Panc1 (cell line): ENCODE data around the gene SCAMP5. TPM values are rescaled to one million over a fixed set of nuclear protein-coding genes. Genes with fewer than 3 reads are reported as not detected.

Experiments
- ATAC-seq: fragments of 200-7000 bp; cut with Tn5 transposase; 2 replicates; pipeline ENCODE4 v1.9.1; 2020; ENCODE audit warnings: mild to moderate bottlenecking, moderate library complexity
- BruUV-seq: library from RNA; stranded (reverse); fragments of 400-500 nt; replicated peaks from 2 replicates; lab custom pipeline; 2021; lab: Mats Ljungman, UMichigan
- CTCF ChIA-PET: fragments of 300-600 bp; sonication (Branson Sonifier 250); formaldehyde crosslinking; loops from one replicate; lab custom pipeline; 2022; ENCODE audit warnings: antibody characterized with exemption; lab: Charles Lee
- POLR2A ChIA-PET: fragments of 300-600 bp; sonication (Branson Sonifier 250); formaldehyde crosslinking; loops from one replicate; lab custom pipeline; 2022; ENCODE audit warnings: antibody characterized with exemption; lab: Charles Lee
- DNase-seq: peaks from one replicate; pipeline ENCODE4 v3.0.0-alpha.2; 2010; ENCODE audit warnings: low read depth, low spot score
- H3K27ac ChIP-seq: 2 replicates; pipeline ENCODE4 v1.5.1; 2011; ENCODE audit warnings: mild to moderate bottlenecking, low read length, inconsistent platforms
- H3K27me3 ChIP-seq: fragments of 200-500 bp; sonication (Bioruptor generic); 2 replicates; pipeline ENCODE4 v1.6.0; 2014; ENCODE audit warnings: low read length, inconsistent platforms; ENCODE audit not compliant: control insufficient read depth, insufficient read depth
- H3K36me3 ChIP-seq: fragments of 200-500 bp; sonication (Bioruptor generic); 2 replicates; pipeline ENCODE4 v1.5.1; 2014; ENCODE audit warnings: inconsistent platforms, mild to moderate bottlenecking, low read length, moderate library complexity; ENCODE audit not compliant: control insufficient read depth, insufficient read depth
- H3K4me1 ChIP-seq: 2 replicates; pipeline ENCODE4 v1.5.1; 2011; ENCODE audit warnings: inconsistent platforms, mild to moderate bottlenecking, low read length, moderate library complexity; ENCODE audit not compliant: control insufficient read depth, insufficient read depth
- H3K4me3 ChIP-seq, 2 experiments: 2 replicates each; pipeline ENCODE4 v1.5.1; 2011 to 2012; ENCODE audit warnings: low read depth in 2 of 2, low read length in 2 of 2, mild to moderate bottlenecking in 2 of 2, inconsistent platforms in 1 of 2, moderate library complexity in 1 of 2
- H3K9me3 ChIP-seq: fragments of 200-500 bp; sonication (Bioruptor generic); 2 replicates; pipeline ENCODE4 v1.5.1; 2014; ENCODE audit warnings: low read depth, mild to moderate bottlenecking, inconsistent platforms, low read length, moderate library complexity; ENCODE audit not compliant: control insufficient read depth, insufficient read depth
- CTCF ChIP-seq: fragments of 450-650 bp; IDR thresholded peaks from 2 replicates; pipeline ENCODE4 v1.5.1; 2017; ENCODE audit warnings: mild to moderate bottlenecking
- POLR2AphosphoS5 ChIP-seq: IDR thresholded peaks from 2 replicates; pipeline ENCODE4 v1.6.1; 2012; ENCODE audit warnings: mild to moderate bottlenecking, low read depth, low read length, moderate library complexity
- REST ChIP-seq, 2 experiments: IDR thresholded peaks; 2 replicates each; pipeline ENCODE4 v1.6.1; 2011 to 2012; ENCODE audit warnings: low read depth in 2 of 2, control low read depth in 1 of 2, low read length in 1 of 2, mild to moderate bottlenecking in 1 of 2, moderate library complexity in 1 of 2; ENCODE audit not compliant: insufficient read depth in 1 of 2
- SIN3A ChIP-seq: IDR thresholded peaks from 2 replicates; pipeline ENCODE4 v1.6.1; 2012; ENCODE audit warnings: low read depth, mild to moderate bottlenecking, low read length, moderate library complexity, borderline replicate concordance; ENCODE audit not compliant: insufficient read depth
- TCF7L2 ChIP-seq: IDR thresholded peaks from 2 replicates; pipeline ENCODE4 v1.6.1; 2011; ENCODE audit warnings: mild to moderate bottlenecking, low read depth, low read length, inconsistent platforms
- in situ Hi-C: cut with HindIII; loops from 2 replicates; pipeline ENCODE4 v1.10.0; 2016; ENCODE audit warnings: low sequenced_read_pairs, low pct_unique_long_range_greater_than_20kb
- intact Hi-C: fragments of 100-400 bp; cut with micrococcal nuclease; formaldehyde crosslinking; loops from one replicate; pipeline ENCODE4 v1.10.0; 2022; ENCODE audit not compliant: unreplicated experiment
- total RNA-seq: library from RNA; stranded (reverse); gene quantifications from one replicate; pipeline ENCODE4 v1.2.1, GENCODE V29; 2021; ENCODE audit not compliant: unreplicated experiment

The SCAMP5 gene
- total RNA-seq, 1 experiment from 2014 or later = 11.2 TPM

GRCh38 chr15:75063889-75064288 lies 68.5 kb downstream of the SCAMP5 start:
- no peaks in the 10 kb centered on the region for H3K9me3 ChIP-seq
- BruUV-seq = TSS peak; percentile 48
- no peaks in the 10 kb centered on the region for H3K36me3 ChIP-seq
- no peaks in the 10 kb centered on the region for H3K27me3 ChIP-seq
- no peak for TF ChIP-seq REST (IDR thresholded peaks at IDR 0.05; ENCODE audit: insufficient read depth in 1 of 2, low read depth in 2 of 2, low read length in 1 of 2)
- no peak for TF ChIP-seq POLR2AphosphoS5
- TF ChIP-seq TCF7L2 = no peak
- no peak for TF ChIP-seq CTCF
- TF ChIP-seq SIN3A = no peak
- ATAC-seq (no peak), DNase-seq (no peak)
- POLR2A ChIA-PET = no interaction called here
- intact Hi-C loops (no loop called here), in situ Hi-C loops (no loop called here)
- no peaks in the 10 kb centered on the region; the same call in 1 of the 2 replicates for H3K4me1 ChIP-seq
- no peak overlapping the region for H3K27ac ChIP-seq
- CTCF ChIA-PET = no interaction called here
- H3K4me3 ChIP-seq = no peak overlapping the region

- H3K4me3 ChIP-seq = no peak overlapping the region
- DNase-seq (no peak), ATAC-seq (no peak)
- no peaks in the 10 kb centered on the region for H3K27me3 ChIP-seq
- no peak for TF ChIP-seq TCF7L2
- no peak for TF ChIP-seq CTCF
- TF ChIP-seq SIN3A = no peak
- TF ChIP-seq REST (IDR thresholded peaks at IDR 0.05; ENCODE audit: insufficient read depth in 1 of 2, low read depth in 2 of 2, low read length in 1 of 2) = no peak
- TF ChIP-seq POLR2AphosphoS5 = no peak
- H3K4me1 ChIP-seq = no peaks in the 10 kb centered on the region; the same call in 1 of the 2 replicates
- no peak overlapping the region for H3K27ac ChIP-seq
- ChIA-PET POLR2A (no interaction called here), CTCF (no interaction called here)
- intact Hi-C loops = no loop called here
- no peaks in the 10 kb centered on the region for H3K36me3 ChIP-seq
- no peaks in the 10 kb centered on the region for H3K9me3 ChIP-seq
- BruUV-seq = no TSS peak
- in situ Hi-C loops = no loop called here
Observed at GRCh38 chr15:75064846-75065245, 69.5 kb downstream of the SCAMP5 start.
